H9 (cell line): ENCODE measurements around the gene CYTH4. TPM values are rescaled to one million over a fixed set of nuclear protein-coding genes. Genes with fewer than 3 reads are reported as not detected.

Source experiments
- DNase-seq: peaks from one replicate; pipeline ENCODE4 v3.0.0-alpha.2; 2017
- H2AFZ ChIP-seq: one replicate; pipeline ENCODE4 v1.6.1; 2013; ENCODE audit warnings: mild to moderate bottlenecking, low read length, control low read depth, moderate library complexity
- H2AK5ac ChIP-seq: 2 replicates; pipeline ENCODE4 v1.6.1; 2013; ENCODE audit warnings: low read length, control low read depth, mixed read lengths; ENCODE audit not compliant: insufficient read length
- H2BK120ac ChIP-seq: one replicate; pipeline ENCODE4 v1.6.1; 2013; ENCODE audit warnings: low read depth, mild to moderate bottlenecking, low read length, control low read depth, inconsistent platforms; ENCODE audit not compliant: poor library complexity, severe bottlenecking
- H2BK12ac ChIP-seq: 2 replicates; pipeline ENCODE4 v1.6.1; 2013; ENCODE audit warnings: low read length, control low read depth, mixed read lengths, low read depth; ENCODE audit not compliant: insufficient read length
- H2BK15ac ChIP-seq: 2 replicates; pipeline ENCODE4 v1.6.1; 2013; ENCODE audit warnings: low read depth, low read length, control low read depth
- H2BK20ac ChIP-seq: one replicate; pipeline ENCODE4 v1.6.1; 2013; ENCODE audit warnings: low read depth, mild to moderate bottlenecking, low read length, control low read depth, inconsistent platforms; ENCODE audit not compliant: poor library complexity, severe bottlenecking
- H2BK5ac ChIP-seq: 2 replicates; pipeline ENCODE4 v1.6.1; 2013; ENCODE audit warnings: low read length, control low read depth, mixed read lengths; ENCODE audit not compliant: insufficient read length
- H3K14ac ChIP-seq: 2 replicates; pipeline ENCODE4 v1.6.1; 2013; ENCODE audit warnings: low read length, control low read depth; ENCODE audit not compliant: insufficient read depth
- H3K18ac ChIP-seq: 2 replicates; pipeline ENCODE4 v1.6.1; 2013; ENCODE audit warnings: low read depth, mild to moderate bottlenecking, mixed read lengths, low read length, control low read depth; ENCODE audit not compliant: insufficient read length
- H3K23ac ChIP-seq: 2 replicates; pipeline ENCODE4 v1.6.1; 2013; ENCODE audit warnings: low read length, control low read depth, mixed read lengths, low read depth; ENCODE audit not compliant: insufficient read length
- H3K23me2 ChIP-seq: 2 replicates; pipeline ENCODE4 v1.6.1; 2013; ENCODE audit warnings: low read depth, mild to moderate bottlenecking, mixed read lengths, low read length, control low read depth; ENCODE audit not compliant: insufficient read length, poor library complexity, severe bottlenecking
- H3K27ac ChIP-seq: 2 replicates; pipeline ENCODE4 v1.5.1; 2013; ENCODE audit warnings: low read length, control low read depth, mixed read lengths, low read depth; ENCODE audit not compliant: insufficient read length
- H3K27me3 ChIP-seq: 2 replicates; pipeline ENCODE4 v1.6.1; 2013; ENCODE audit warnings: low read length, control low read depth, inconsistent platforms; ENCODE audit not compliant: insufficient read depth
- H3K4ac ChIP-seq: 2 replicates; pipeline ENCODE4 v1.6.1; 2013; ENCODE audit warnings: low read depth, mild to moderate bottlenecking, control low read depth, inconsistent platforms, low read length, moderate library complexity
- H3K4me1 ChIP-seq: 2 replicates; pipeline ENCODE4 v1.6.1; 2013; ENCODE audit warnings: low read length, control low read depth, inconsistent platforms; ENCODE audit not compliant: insufficient read depth
- H3K4me2 ChIP-seq: 2 replicates; pipeline ENCODE4 v1.6.1; 2013; ENCODE audit warnings: low read length, control low read depth, mixed read lengths; ENCODE audit not compliant: insufficient read length, insufficient read depth
- H3K56ac ChIP-seq: 2 replicates; pipeline ENCODE4 v1.6.1; 2013; ENCODE audit warnings: low read depth, mild to moderate bottlenecking, mixed read lengths, low read length, control low read depth; ENCODE audit not compliant: insufficient read length
- H3K79me1 ChIP-seq: 2 replicates; pipeline ENCODE4 v1.6.1; 2013; ENCODE audit warnings: low read depth, mild to moderate bottlenecking, moderate library complexity, low read length, control low read depth, inconsistent platforms; ENCODE audit not compliant: insufficient read depth, poor library complexity, severe bottlenecking
- H3K79me2 ChIP-seq: 2 replicates; pipeline ENCODE4 v1.6.1; 2013; ENCODE audit warnings: low read length, control low read depth, inconsistent platforms; ENCODE audit not compliant: insufficient read depth
- H3K9ac ChIP-seq: 2 replicates; pipeline ENCODE4 v1.6.1; 2013; ENCODE audit warnings: low read length, control low read depth, mixed read lengths; ENCODE audit not compliant: insufficient read length; ENCODE audit errors: extremely low read depth
- H3K9me3 ChIP-seq: one replicate; pipeline ENCODE4 v1.6.1; 2013; ENCODE audit warnings: low read depth, low read length, inconsistent platforms; ENCODE audit not compliant: control insufficient read depth
- H3T11ph ChIP-seq: one replicate; pipeline ENCODE4 v1.6.1; 2013; ENCODE audit warnings: mild to moderate bottlenecking, low read length, control low read depth, inconsistent platforms
- H4K20me1 ChIP-seq: one replicate; pipeline ENCODE4 v1.6.1; 2013; ENCODE audit not compliant: control insufficient read depth, insufficient read length, insufficient read depth
- H4K5ac ChIP-seq: 2 replicates; pipeline ENCODE4 v1.6.1; 2013; ENCODE audit warnings: low read depth, mild to moderate bottlenecking, mixed read lengths, low read length, control low read depth; ENCODE audit not compliant: insufficient read length
- H4K8ac ChIP-seq: replicated peaks from 2 replicates; pipeline ENCODE4 v1.6.1; 2013; ENCODE audit warnings: low read length, control low read depth, mixed read lengths, low read depth; ENCODE audit not compliant: insufficient read length
- H4K91ac ChIP-seq: 2 replicates; pipeline ENCODE4 v1.6.1; 2013; ENCODE audit warnings: low read depth, mild to moderate bottlenecking, moderate library complexity, mixed read lengths, low read length, control low read depth; ENCODE audit not compliant: insufficient read length
- H3K27ac Mint-ChIP-seq, 3 experiments: 2 replicates in 2 of 3; 3 replicates in 1 of 3; pipeline ENCODE4 v1.8.0; 2020 to 2021; ENCODE audit warnings: mixed read lengths in 3 of 3, mild to moderate bottlenecking in 1 of 3, moderate library complexity in 1 of 3
- H3K27me3 Mint-ChIP-seq: 2 replicates; pipeline ENCODE4 v1.8.0; 2021; ENCODE audit warnings: low read depth, mild to moderate bottlenecking, moderate library complexity, mixed read lengths
- H3K36me3 Mint-ChIP-seq, 3 experiments: 2 replicates in 2 of 3; 3 replicates in 1 of 3; pipeline ENCODE4 v1.8.0; 2020 to 2021; ENCODE audit warnings: low read depth in 3 of 3, mixed read lengths in 3 of 3; ENCODE audit not compliant: insufficient read depth in 1 of 3
- H3K4me1 Mint-ChIP-seq, 2 experiments: 2 replicates each; pipeline ENCODE4 v1.8.0; 2020; ENCODE audit warnings: mixed read lengths in 2 of 2
- H3K4me3 Mint-ChIP-seq, 2 experiments: 2 replicates in 1 of 2; 3 replicates in 1 of 2; pipeline ENCODE4 v1.8.0; 2020 to 2021; ENCODE audit warnings: mild to moderate bottlenecking in 2 of 2, mixed read lengths in 2 of 2, moderate library complexity in 1 of 2
- H3K9me3 Mint-ChIP-seq, 2 experiments: 2 replicates in 1 of 2; 3 replicates in 1 of 2; pipeline ENCODE4 v1.8.0; 2020; ENCODE audit warnings: mild to moderate bottlenecking in 2 of 2, mixed read lengths in 2 of 2, moderate library complexity in 1 of 2
- CTCF ChIP-seq: fragments of 200-600 bp; sonication (generic); conservative IDR thresholded peaks from 3 replicates; pipeline ENCODE4 v1.8.0; 2021; ENCODE audit warnings: antibody characterized with exemption, mild to moderate bottlenecking
- WGBS: extraction: QIAGEN DNeasy Blood & Tissue Kit; methylation state at CpG from one replicate; pipeline ENCODE4 v1.1.7; 2013; ENCODE audit warnings: missing lambda C conversion rate, low lambda C conversion rate, mixed read lengths; ENCODE audit not compliant: insufficient read length; ENCODE audit errors: extremely low coverage; 5-methylcytosine and 5-hydroxymethylcytosine counted together
- total RNA-seq: library from RNA; stranded (reverse); gene quantifications from 2 replicates; pipeline ENCODE4 v1.2.1, GENCODE V29; 2021

The CYTH4 gene
- total RNA-seq, 1 experiment from 2014 or later, result not detected

GRCh38 chr22:37344735-37345449 is 62.6 kb downstream of the CYTH4 start:
- H3K79me1 ChIP-seq, result no peaks in the 10 kb centered on the region
- no peak overlapping the region for H3K23ac ChIP-seq
- no peaks in the 10 kb centered on the region for H3K23me2 ChIP-seq
- DNase-seq, result no peak
- H3K27me3 Mint-ChIP-seq, result peaks cover 21% of the 10 kb centered on the region
- no peak overlapping the region for H2BK20ac ChIP-seq
- no peak overlapping the region for H2BK12ac ChIP-seq
- no peak overlapping the region for H2AFZ ChIP-seq
- no peaks in the 10 kb centered on the region for H3K79me2 ChIP-seq
- H3K14ac ChIP-seq, result no peak overlapping the region; the same call in 1 of the 2 replicates
- no peak overlapping the region for H3K27ac Mint-ChIP-seq
- H3K27me3 ChIP-seq, result no peaks in the 10 kb centered on the region
- WGBS, result no CpG with 5 or more reads among the region's 13 CpGs
- H2BK5ac ChIP-seq, result no peak overlapping the region
- no peak overlapping the region for H3K27ac ChIP-seq
- no peak overlapping the region for H3T11ph ChIP-seq
- no peak overlapping the region for H3K9ac ChIP-seq
- no peaks in the 10 kb centered on the region; a peak in 1 of 5 replicates for H3K9me3 Mint-ChIP-seq
- no peak overlapping the region for H4K91ac ChIP-seq
- H3K4ac ChIP-seq, result no peak overlapping the region
- peaks cover 27 to 42% of the 10 kb centered on the region in 2 experiments for H3K4me1 Mint-ChIP-seq
- no peak overlapping the region for H2AK5ac ChIP-seq
- H2BK15ac ChIP-seq, result no peak overlapping the region
- H2BK120ac ChIP-seq, result no peak overlapping the region
- H3K4me2 ChIP-seq, result no peak overlapping the region
- no peaks in the 10 kb centered on the region; the same call in 1 of the 2 replicates for H3K4me1 ChIP-seq
- H4K8ac ChIP-seq, result no peak overlapping the region
- no peaks in the 10 kb centered on the region for H3K9me3 ChIP-seq
- no peaks in the 10 kb centered on the region for H4K20me1 ChIP-seq
- no peak overlapping the region for H4K5ac ChIP-seq
- H3K18ac ChIP-seq, result no peak overlapping the region
- H3K4me3 Mint-ChIP-seq, result no peak overlapping the region; a peak in 1 of 5 replicates
- H3K56ac ChIP-seq, result no peak overlapping the region
- no peak for TF ChIP-seq CTCF
- no peaks in the 10 kb centered on the region for H3K36me3 Mint-ChIP-seq
